ENCODE results near the gene LY6G6F. TPM values are rescaled to one million over a fixed set of nuclear protein-coding genes. Genes with fewer than 3 reads are reported as not detected.

LY6G6F gene
- total RNA-seq (ENCODE audit: low replicate concordance), result not detected in 2 replicates

GRCh38 chr6:31706599-31706998 lies at the start of gene LY6G6F:
TSS of gene LY6G6F (plus strand) at chr6:31706866. CDS start at chr6:31706907, 41 bp downstream.

GRCh38 chr6:31660381-31661261 lies 46.0 kb upstream of the LY6G6F start, which contains the start of gene C6orf47:
TSS of gene C6orf47 (minus strand) at chr6:31660778. CDS start at chr6:31659947, 831 bp downstream.

DNA sequence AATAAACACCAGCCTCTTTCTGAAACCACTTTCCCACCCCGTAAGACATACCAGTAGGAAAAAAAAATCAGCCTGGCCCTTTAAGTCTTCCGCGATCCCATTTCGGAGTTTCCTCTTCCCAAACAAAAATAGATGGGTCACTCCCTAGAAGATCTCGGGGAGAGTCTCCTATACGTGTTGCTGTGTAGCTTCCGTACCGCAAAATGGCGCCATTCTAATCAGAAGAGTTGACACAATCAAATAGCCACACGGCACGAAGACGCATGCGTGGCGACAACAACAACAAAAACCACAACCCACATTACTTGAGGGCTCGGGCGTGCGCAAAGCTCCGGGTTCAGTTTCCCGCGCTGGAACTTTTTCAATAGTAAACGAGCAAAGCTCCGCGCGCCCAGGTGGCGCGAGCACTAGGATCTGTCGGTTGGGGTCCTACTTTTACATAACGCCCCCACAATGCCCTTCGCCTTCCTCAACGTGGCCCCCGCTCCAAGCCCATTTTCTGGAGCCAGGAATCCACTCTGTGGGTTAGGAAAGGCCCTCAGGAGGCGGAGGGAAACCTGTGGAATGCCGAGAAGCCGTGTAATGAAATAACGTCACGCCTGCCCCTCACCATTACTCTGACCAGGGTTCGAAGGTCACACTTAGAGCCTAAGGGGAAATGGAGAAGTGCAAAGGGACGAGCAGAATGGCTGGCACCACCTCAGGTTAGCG lies 41.7 kb upstream of the LY6G6F start, which contains the start of gene GPANK1:
Gene GPANK1, minus strand, starts transcription at position 208 of the 711 bp plus-strand sequence. CDS start 519 bp downstream, outside the sequence.

GRCh38 chr6:31665501-31666336 lies 40.9 kb upstream of the LY6G6F start, which contains the start of gene CSNK2B:
TSS of gene CSNK2B (plus strand) at chr6:31666080. CDS start at chr6:31666832, 752 bp downstream.

DNA sequence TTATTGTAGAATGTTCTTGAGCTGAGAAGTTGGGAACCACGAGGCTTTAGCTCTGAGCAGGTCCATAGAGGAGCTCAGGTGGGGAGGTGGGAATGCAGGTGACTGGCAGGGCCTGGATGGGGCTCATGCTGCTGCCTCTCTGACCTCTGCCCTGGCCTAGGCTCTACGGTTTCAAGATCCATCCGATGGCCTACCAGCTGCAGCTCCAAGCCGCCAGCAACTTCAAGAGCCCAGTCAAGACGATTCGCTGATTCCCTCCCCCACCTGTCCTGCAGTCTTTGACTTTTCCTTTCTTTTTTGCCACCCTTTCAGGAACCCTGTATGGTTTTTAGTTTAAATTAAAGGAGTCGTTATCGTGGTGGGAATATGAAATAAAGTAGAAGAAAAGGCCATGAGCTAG lies 37.0 kb upstream of the LY6G6F start, which contains the start of gene LY6G5B:
Gene LY6G5B, plus strand, starts transcription at position 301 of the 400 bp plus-strand sequence. CDS start 975 bp downstream, outside the sequence.

DNA sequence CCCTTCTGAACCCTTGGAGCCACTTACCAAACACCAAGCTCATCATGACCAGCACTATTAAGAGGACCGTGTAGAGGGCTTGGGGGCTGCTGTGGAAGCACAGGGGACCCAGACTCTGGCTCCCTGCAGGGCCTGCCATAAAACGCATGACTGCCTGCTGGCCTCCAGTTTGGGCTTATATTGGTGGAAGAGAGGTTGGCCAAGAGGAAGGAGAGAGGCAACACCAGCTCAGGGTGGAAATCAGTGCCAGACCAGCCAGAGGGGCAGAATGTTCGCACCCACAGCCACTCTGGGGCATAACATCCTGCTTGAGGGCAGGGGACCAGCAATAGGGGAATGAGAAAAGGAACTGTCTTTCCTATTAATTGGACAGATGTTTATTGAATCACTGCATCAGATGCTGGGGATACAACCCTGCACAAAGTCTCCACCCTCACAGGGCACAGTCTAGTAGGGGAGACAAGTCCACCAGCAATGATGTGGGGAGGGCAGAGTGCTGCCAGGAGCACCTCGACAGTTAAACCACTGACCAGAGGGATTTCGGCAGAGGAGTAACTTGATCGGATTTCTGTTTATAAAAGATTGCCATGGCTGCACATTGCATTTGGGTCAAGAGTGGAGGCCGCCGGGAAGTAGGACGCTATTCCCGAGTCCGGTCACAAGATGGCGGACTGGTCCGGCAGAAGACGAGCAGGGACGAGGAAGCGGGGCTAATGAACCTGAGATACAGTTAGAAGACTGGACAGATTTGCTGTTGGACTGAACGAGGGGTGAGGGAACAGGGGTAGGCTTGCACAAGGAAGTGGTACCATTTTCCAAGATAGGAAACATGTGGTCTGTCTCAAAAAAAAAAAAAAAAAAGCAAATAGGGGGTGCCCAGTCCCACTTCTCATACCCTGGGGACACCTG lies 26.2 kb upstream of the LY6G6F start, which contains the start of gene LY6G5C:
Gene LY6G5C, minus strand, starts transcription at position 842 of the 909 bp plus-strand sequence. Its CDS starts 694 bp downstream, at position 148.

GRCh38 chr6:31702819-31703716 lies 3.6 kb upstream of the LY6G6F start, which contains the start of gene ABHD16A:
TSS of gene ABHD16A (minus strand) at chr6:31703324. CDS start at chr6:31703281, 43 bp downstream.

DNA sequence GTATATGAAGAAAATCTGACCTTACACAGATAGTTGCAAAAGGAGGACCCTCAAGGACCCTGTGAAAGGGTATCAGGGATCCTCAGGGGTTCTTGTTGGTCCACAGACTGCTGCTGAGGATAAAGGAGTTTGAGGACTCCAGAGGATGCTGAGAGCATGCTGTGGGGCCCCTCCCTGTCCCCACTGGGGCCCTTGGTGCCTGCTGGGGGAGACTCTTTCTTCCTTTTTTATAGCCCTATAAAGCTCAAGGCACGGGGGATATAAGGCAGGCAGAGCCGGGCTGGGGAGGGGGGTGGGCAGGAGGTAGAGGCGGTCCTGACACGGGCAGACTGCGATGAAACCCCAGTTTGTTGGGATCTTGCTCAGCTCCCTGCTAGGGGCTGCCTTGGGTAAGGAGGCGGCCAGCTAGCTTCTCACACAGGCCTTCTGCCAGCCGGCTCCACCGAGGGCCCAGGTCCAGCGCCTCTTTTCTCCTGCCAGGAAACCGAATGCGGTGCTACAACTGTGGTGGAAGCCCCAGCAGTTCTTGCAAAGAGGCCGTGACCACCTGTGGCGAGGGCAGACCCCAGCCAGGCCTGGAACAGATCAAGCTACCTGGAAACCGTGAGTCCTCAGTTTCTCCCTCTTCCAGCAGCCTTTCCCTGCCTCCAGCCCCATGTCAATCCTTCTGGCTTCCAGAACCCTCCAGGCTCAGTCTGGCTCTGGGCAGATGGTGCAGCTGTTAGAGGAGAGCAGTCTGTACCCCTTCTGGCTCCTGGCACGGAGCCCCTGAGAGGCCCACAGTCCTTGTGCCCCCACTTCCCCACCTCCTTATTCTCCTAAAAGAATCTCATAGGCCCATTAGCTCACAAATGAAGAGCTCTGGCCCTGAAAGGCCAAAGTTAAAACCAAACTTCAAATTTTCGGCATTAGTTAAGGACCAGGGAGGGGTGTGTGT lies 8.6 kb downstream of the LY6G6F start, which contains the start of gene LY6G6D:
Gene LY6G6D, plus strand, starts transcription at position 327 of the 937 bp plus-strand sequence. Its CDS starts 8 bp downstream, at position 335.

GRCh38 chr6:31721351-31722020 lies 14.8 kb downstream of the LY6G6F start, which contains the start of gene LY6G6C:
TSS of gene LY6G6C (minus strand) at chr6:31721746. CDS start at chr6:31721679, 67 bp downstream.

DNA sequence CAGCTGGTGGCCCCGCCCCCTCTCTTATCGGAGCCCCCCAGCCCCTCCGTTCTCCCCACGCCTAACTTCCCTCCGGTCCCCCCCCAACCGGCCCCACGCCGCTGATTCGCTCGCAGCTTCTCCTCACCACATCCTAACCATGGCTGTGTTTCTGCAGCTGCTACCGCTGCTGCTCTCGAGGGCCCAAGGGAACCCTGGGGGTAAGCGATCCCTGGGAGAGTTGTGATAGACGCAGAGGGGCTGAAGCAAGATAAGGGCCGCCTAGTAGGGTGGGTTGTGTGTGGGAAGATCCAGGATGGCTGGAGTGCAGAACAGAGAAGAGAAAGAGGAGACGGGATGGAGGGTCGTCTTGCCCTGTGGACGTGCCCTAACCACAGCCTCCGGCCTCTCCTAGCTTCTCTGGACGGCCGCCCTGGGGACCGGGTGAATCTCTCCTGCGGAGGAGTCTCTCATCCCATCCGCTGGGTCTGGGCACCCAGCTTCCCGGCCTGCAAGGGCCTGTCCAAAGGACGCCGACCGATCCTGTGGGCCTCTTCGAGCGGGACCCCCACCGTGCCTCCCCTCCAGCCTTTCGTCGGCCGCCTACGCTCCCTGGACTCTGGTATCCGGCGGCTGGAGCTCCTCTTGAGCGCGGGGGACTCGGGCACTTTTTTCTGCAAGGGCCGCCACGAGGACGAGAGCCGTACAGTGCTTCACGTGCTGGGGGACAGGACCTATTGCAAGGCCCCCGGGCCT lies 16.7 kb downstream of the LY6G6F start, which contains the start of gene MPIG6B:
Gene MPIG6B, plus strand, starts transcription at position 129 of the 735 bp plus-strand sequence. Its CDS starts 11 bp downstream, at position 140.

GRCh38 chr6:31728767-31729514 lies 22.3 kb downstream of the LY6G6F start, which contains the start of gene DDAH2:
TSS of gene DDAH2 (minus strand) at chr6:31729299. CDS start at chr6:31729161, 138 bp downstream.

GRCh38 chr6:31736021-31736767 lies 29.5 kb downstream of the LY6G6F start, which contains the start of gene CLIC1:
TSS of gene CLIC1 (minus strand) at chr6:31736530. CDS start at chr6:31736300, 230 bp downstream.

GRCh38 chr6:31739639-31740396 lies 33.2 kb downstream of the LY6G6F start, which contains the start of gene MSH5:
TSS of gene MSH5 (plus strand) at chr6:31740005. CDS start at chr6:31740467, 462 bp downstream.

All from smooth muscle cell of the coronary artery (primary cell).